Caco-2 (cell line): ENCODE results near the gene ZBTB7A. TPM values are rescaled to one million over a fixed set of nuclear protein-coding genes. Genes with fewer than 3 reads are reported as not detected.

Experiments
- BruUV-seq: library from RNA; stranded (reverse); fragments of 400-500 nt; replicated peaks from 2 replicates; lab custom pipeline; 2021; lab: Mats Ljungman, UMichigan
- CTCF ChIA-PET: fragments of 300-600 bp; sonication (Branson Sonifier 250); formaldehyde crosslinking; loops from one replicate; lab custom pipeline; 2022; ENCODE audit warnings: antibody characterized with exemption; lab: Charles Lee
- POLR2A ChIA-PET: fragments of 300-600 bp; sonication (Branson Sonifier 250); formaldehyde crosslinking; loops from one replicate; lab custom pipeline; 2022; ENCODE audit warnings: antibody characterized with exemption; lab: Charles Lee
- DNase-seq, 2 experiments: peaks; one replicate each; pipeline versions ENCODE4 v3.0.0 to v3.0.0-alpha.2; 2020 to 2022
- H3K27me3 ChIP-seq: replicated peaks from 2 replicates; pipeline ENCODE4 v1.6.0; 2011; ENCODE audit warnings: low read length; ENCODE audit not compliant: control insufficient read depth, insufficient read depth
- H3K36me3 ChIP-seq: 2 replicates; pipeline ENCODE4 v1.5.1; 2011; ENCODE audit warnings: low read length; ENCODE audit not compliant: control insufficient read depth, insufficient read depth
- H3K4me1 ChIP-seq: fragments of 250-450 bp; sonication (Bioruptor Pico); 2 replicates; pipeline ENCODE4 v1.5.1; 2020; ENCODE audit warnings: mild to moderate bottlenecking
- H3K4me3 ChIP-seq: 2 replicates; pipeline ENCODE4 v1.5.1; 2011; ENCODE audit warnings: low read depth, mild to moderate bottlenecking, control low read depth, low read length
- H3K9me3 ChIP-seq: fragments of 250-450 bp; sonication (Bioruptor Pico); 2 replicates; pipeline ENCODE4 v1.5.1; 2020; ENCODE audit warnings: mild to moderate bottlenecking, moderate library complexity
- H3K27ac Mint-ChIP-seq: one replicate; pipeline ENCODE4 v1.8.0; 2022; ENCODE audit warnings: mixed read lengths; ENCODE audit not compliant: unreplicated experiment
- H3K27me3 Mint-ChIP-seq: one replicate; pipeline ENCODE4 v1.8.0; 2022; ENCODE audit warnings: mixed read lengths; ENCODE audit not compliant: insufficient read depth, unreplicated experiment
- H3K36me3 Mint-ChIP-seq: one replicate; pipeline ENCODE4 v1.8.0; 2022; ENCODE audit warnings: mild to moderate bottlenecking, mixed read lengths; ENCODE audit not compliant: insufficient read depth, unreplicated experiment
- H3K4me1 Mint-ChIP-seq: one replicate; pipeline ENCODE4 v1.8.0; 2022; ENCODE audit warnings: low read depth, mixed read lengths; ENCODE audit not compliant: unreplicated experiment
- H3K4me3 Mint-ChIP-seq: one replicate; pipeline ENCODE4 v1.8.0; 2022; ENCODE audit warnings: mild to moderate bottlenecking, moderate library complexity, mixed read lengths; ENCODE audit not compliant: unreplicated experiment
- H3K9me3 Mint-ChIP-seq: one replicate; pipeline ENCODE4 v1.8.0; 2022; ENCODE audit warnings: mixed read lengths; ENCODE audit not compliant: unreplicated experiment
- intact Hi-C: fragments of 100-400 bp; cut with micrococcal nuclease; formaldehyde crosslinking; loops from one replicate; pipeline ENCODE4 v1.10.0; 2022; ENCODE audit not compliant: unreplicated experiment
- total RNA-seq: library from RNA; stranded (reverse); gene quantifications from 2 replicates; pipeline ENCODE4 v1.2.3, GENCODE V29; 2022
- TF ChIP-seq, protein P1 (sequence below), 2 experiments: fragments of 200-600 bp in 1 of 2; IDR thresholded peaks; 1 replicate in 1 of 2; 2 replicates in 1 of 2; pipeline versions ENCODE4 v1.5.1 to v1.8.0; 2011 to 2022; ENCODE audit warnings: antibody characterized with exemption in 1 of 2, control low read depth in 1 of 2, inconsistent platforms in 1 of 2, low read depth in 1 of 2, low read length in 1 of 2, mild to moderate bottlenecking in 1 of 2, moderate library complexity in 1 of 2; ENCODE audit not compliant: insufficient read depth in 1 of 2, severe bottlenecking in 1 of 2, unreplicated experiment in 1 of 2

ZBTB7A gene
- total RNA-seq, 1 experiment from 2014 or later, result 11.9 TPM

- Histone ChIP-seq H3K36me3 (peaks cover 1% of the 10 kb centered on the region), H3K4me1 (peaks cover 35% of the 10 kb centered on the region), H3K27me3 (no peaks in the 10 kb centered on the region), H3K9me3 (no peaks in the 10 kb centered on the region), H3K4me3 (no peak overlapping the region)
- CTCF ChIA-PET, result interaction anchor here (0.7 to 0.8 kb wide), 2 partner anchors 128 to 294 kb away, joined by 3 to 6 read pairs; no protein-coding TSS in a partner anchor
- intact Hi-C loops, result no loop called here
- DNase-seq, result peak; percentile 63 to 74
- no peaks in the 10 kb centered on the region for H3K27me3 Mint-ChIP-seq
- TF ChIP-seq, protein P1, sequence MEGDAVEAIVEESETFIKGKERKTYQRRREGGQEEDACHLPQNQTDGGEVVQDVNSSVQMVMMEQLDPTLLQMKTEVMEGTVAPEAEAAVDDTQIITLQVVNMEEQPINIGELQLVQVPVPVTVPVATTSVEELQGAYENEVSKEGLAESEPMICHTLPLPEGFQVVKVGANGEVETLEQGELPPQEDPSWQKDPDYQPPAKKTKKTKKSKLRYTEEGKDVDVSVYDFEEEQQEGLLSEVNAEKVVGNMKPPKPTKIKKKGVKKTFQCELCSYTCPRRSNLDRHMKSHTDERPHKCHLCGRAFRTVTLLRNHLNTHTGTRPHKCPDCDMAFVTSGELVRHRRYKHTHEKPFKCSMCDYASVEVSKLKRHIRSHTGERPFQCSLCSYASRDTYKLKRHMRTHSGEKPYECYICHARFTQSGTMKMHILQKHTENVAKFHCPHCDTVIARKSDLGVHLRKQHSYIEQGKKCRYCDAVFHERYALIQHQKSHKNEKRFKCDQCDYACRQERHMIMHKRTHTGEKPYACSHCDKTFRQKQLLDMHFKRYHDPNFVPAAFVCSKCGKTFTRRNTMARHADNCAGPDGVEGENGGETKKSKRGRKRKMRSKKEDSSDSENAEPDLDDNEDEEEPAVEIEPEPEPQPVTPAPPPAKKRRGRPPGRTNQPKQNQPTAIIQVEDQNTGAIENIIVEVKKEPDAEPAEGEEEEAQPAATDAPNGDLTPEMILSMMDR (IDR thresholded peaks at IDR 0.05; ENCODE audit: insufficient read depth in 1 of 2, low read depth in 1 of 2, low read length in 1 of 2, severe bottlenecking in 1 of 2, unreplicated experiment in 1 of 2), result no peak
- no TSS peak for BruUV-seq
- no peaks in the 10 kb centered on the region for H3K9me3 Mint-ChIP-seq
- peak overlapping the region; percentile 8 for H3K27ac Mint-ChIP-seq
- POLR2A ChIA-PET, result interaction anchor here (0.6 kb wide), 1 partner anchor 1757 kb away, joined by 7 read pairs; no protein-coding TSS in a partner anchor
- no peaks in the 10 kb centered on the region for H3K4me1 Mint-ChIP-seq
- peaks cover 74% of the 10 kb centered on the region for H3K36me3 Mint-ChIP-seq
- H3K4me3 Mint-ChIP-seq, result no peak overlapping the region
These were observed 8.6 kb downstream of the ZBTB7A start for GRCh38 chr19:4057931-4058692.

- peak in 1 of 2 experiments; percentile 12 for DNase-seq
- no peak overlapping the region for H3K4me3 Mint-ChIP-seq
- TF ChIP-seq, protein P1 (IDR thresholded peaks at IDR 0.05; ENCODE audit: insufficient read depth in 1 of 2, low read depth in 1 of 2, low read length in 1 of 2, severe bottlenecking in 1 of 2, unreplicated experiment in 1 of 2), result no peak
- H3K9me3 Mint-ChIP-seq, result no peaks in the 10 kb centered on the region
- no peaks in the 10 kb centered on the region for H3K4me1 Mint-ChIP-seq
- Histone ChIP-seq H3K36me3 (peaks cover 3% of the 10 kb centered on the region), H3K27me3 (no peaks in the 10 kb centered on the region), H3K4me1 (peaks cover 13% of the 10 kb centered on the region), H3K4me3 (no peak overlapping the region), H3K9me3 (no peaks in the 10 kb centered on the region)
- H3K27ac Mint-ChIP-seq, result no peak overlapping the region
- CTCF ChIA-PET, result no interaction called here
- no peaks in the 10 kb centered on the region for H3K27me3 Mint-ChIP-seq
- intact Hi-C loops, result no loop called here
- POLR2A ChIA-PET, result no interaction called here
- no TSS peak for BruUV-seq
- H3K36me3 Mint-ChIP-seq, result peaks cover 83% of the 10 kb centered on the region
These were observed 11.5 kb downstream of the ZBTB7A start for GRCh38 chr19:4055209-4055552.

GRCh38 chr19:4054441-4055208, 12.1 kb downstream of the ZBTB7A start:
- peaks cover 85% of the 10 kb centered on the region for H3K36me3 Mint-ChIP-seq
- no peaks in the 10 kb centered on the region for H3K27me3 Mint-ChIP-seq
- DNase-seq, result no peak
- ChIA-PET POLR2A (no interaction called here), CTCF (no interaction called here)
- BruUV-seq, result no TSS peak
- H3K4me3 ChIP-seq, result no peak overlapping the region
- TF ChIP-seq, protein P1 (IDR thresholded peaks at IDR 0.05; ENCODE audit: insufficient read depth in 1 of 2, low read depth in 1 of 2, low read length in 1 of 2, severe bottlenecking in 1 of 2, unreplicated experiment in 1 of 2), result no peak
- H3K9me3 Mint-ChIP-seq, result no peaks in the 10 kb centered on the region
- intact Hi-C loops, result no loop called here
- no peaks in the 10 kb centered on the region for H3K27me3 ChIP-seq
- peaks cover 13% of the 10 kb centered on the region for H3K4me1 ChIP-seq
- H3K27ac Mint-ChIP-seq, result no peak overlapping the region
- peaks cover 3% of the 10 kb centered on the region for H3K36me3 ChIP-seq
- H3K4me3 Mint-ChIP-seq, result no peak overlapping the region
- no peaks in the 10 kb centered on the region for H3K4me1 Mint-ChIP-seq
- no peaks in the 10 kb centered on the region for H3K9me3 ChIP-seq
